ENCODE measurements around the gene OCSTAMP. TPM values are rescaled to one million over a fixed set of nuclear protein-coding genes. Genes with fewer than 3 reads are reported as not detected.

OCSTAMP gene
- total and polyA plus RNA-seq, 12 donors: not detected

DNA sequence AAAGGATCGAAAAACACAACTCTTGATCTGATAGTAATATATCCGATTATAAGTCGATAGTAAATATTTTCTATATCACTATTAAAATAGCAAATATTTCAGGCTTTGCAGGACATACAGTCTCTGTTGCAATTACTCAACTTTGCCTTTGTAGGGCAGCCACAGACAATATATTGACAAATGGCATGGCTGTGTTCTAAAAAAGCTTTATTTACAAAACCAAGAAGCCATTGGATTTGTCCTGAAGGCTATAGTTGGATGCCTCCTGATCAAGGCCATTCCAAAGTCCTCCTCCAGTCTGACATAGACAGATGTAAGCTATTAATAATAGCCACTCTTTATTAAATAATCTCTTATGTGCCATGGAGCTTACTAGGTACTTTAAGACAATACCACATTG, 5.9 kb downstream of the OCSTAMP start:
- TF ChIP-seq, protein P1, sequence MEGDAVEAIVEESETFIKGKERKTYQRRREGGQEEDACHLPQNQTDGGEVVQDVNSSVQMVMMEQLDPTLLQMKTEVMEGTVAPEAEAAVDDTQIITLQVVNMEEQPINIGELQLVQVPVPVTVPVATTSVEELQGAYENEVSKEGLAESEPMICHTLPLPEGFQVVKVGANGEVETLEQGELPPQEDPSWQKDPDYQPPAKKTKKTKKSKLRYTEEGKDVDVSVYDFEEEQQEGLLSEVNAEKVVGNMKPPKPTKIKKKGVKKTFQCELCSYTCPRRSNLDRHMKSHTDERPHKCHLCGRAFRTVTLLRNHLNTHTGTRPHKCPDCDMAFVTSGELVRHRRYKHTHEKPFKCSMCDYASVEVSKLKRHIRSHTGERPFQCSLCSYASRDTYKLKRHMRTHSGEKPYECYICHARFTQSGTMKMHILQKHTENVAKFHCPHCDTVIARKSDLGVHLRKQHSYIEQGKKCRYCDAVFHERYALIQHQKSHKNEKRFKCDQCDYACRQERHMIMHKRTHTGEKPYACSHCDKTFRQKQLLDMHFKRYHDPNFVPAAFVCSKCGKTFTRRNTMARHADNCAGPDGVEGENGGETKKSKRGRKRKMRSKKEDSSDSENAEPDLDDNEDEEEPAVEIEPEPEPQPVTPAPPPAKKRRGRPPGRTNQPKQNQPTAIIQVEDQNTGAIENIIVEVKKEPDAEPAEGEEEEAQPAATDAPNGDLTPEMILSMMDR (IDR thresholded peaks at IDR 0.05): peak in 4 of 9 donors; percentile 13 to 24 (median 22)
- DNase-seq: no peak
- Histone ChIP-seq H3K4me1 (peaks cover 0 to 14% (median 0%) of the 10 kb centered on the region in 9 donors), H3K9me3 (no peaks in the 10 kb centered on the region), H3K4me3 (no peak overlapping the region), H3K36me3 (no peaks in the 10 kb centered on the region), H3K27ac (no peak overlapping the region), H3K27me3 (peaks cover 0 to 50% (median 39%) of the 10 kb centered on the region in 7 donors)
- ATAC-seq: no peak
- 90% methylated on average over 3 of the region's 3 CpGs for WGBS, 2 donors
- intact Hi-C loops (cut with DNase I): no loop called here

DNA sequence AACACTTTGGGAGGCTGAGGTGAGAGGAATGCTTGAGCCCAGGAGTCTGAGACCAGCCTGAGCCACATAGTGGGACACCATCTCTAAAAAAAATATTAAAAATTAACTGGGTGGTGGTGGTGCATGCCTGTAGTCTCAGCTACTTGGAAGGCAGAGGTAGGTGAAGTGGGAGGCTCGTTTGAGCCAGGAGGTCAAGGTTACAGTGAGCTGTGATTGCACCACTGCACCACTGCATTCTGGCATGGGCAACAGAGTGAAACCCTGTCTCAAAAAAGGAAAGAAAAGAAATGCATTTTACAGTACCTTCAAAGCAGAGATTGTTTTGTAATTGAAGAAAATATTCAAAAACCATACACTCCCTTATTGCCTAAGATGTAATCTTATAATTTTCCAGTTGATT, 6.5 kb downstream of the OCSTAMP start:
- Histone ChIP-seq H3K36me3 (no peaks in the 10 kb centered on the region), H3K9me3 (no peaks in the 10 kb centered on the region), H3K4me1 (peaks cover 0 to 14% (median 0%) of the 10 kb centered on the region in 9 donors), H3K27ac (no peak overlapping the region), H3K27me3 (peaks cover 0 to 54% (median 42%) of the 10 kb centered on the region in 7 donors), H3K4me3 (no peak overlapping the region)
- intact Hi-C loops (cut with DNase I): no loop called here
- WGBS, 2 donors: 14 to 16% methylated on average over 1 of the region's 1 CpG
- ATAC-seq (no peak), DNase-seq (no peak)
- TF ChIP-seq, protein P1 (IDR thresholded peaks at IDR 0.05): no peak

DNA sequence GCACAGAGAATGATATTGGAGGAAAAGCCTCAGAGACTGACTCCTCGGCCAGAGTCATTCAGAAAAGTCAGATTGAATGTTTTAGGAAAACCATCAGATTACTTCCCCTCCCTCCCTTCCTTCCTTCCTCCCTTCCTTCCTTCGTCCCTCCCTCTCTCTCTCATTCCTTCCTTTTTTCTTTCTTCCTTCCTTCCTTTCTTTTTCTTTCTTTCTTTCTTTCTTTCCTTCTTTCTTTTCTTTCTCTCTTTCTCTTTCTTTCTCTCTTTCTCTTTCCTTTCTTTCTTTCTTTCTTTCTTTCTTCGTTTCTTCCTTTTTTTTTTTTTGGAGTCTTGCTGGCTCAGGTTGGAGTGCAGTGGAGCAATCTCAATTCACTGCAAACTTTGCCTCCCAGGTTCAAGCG, 7.4 kb downstream of the OCSTAMP start:
- ATAC-seq (no peak), DNase-seq (no peak)
- Histone ChIP-seq H3K4me3 (no peak overlapping the region), H3K4me1 (peaks cover 0 to 14% (median 0%) of the 10 kb centered on the region in 9 donors), H3K27me3 (peaks cover 0 to 63% (median 51%) of the 10 kb centered on the region in 7 donors), H3K27ac (no peak overlapping the region), H3K9me3 (no peaks in the 10 kb centered on the region), H3K36me3 (no peaks in the 10 kb centered on the region)
- WGBS, 2 donors: 69 to 72% methylated on average over 4 of the region's 4 CpGs
- TF ChIP-seq, protein P1 (IDR thresholded peaks at IDR 0.05): no peak
- intact Hi-C loops (cut with DNase I): no loop called here

DNA sequence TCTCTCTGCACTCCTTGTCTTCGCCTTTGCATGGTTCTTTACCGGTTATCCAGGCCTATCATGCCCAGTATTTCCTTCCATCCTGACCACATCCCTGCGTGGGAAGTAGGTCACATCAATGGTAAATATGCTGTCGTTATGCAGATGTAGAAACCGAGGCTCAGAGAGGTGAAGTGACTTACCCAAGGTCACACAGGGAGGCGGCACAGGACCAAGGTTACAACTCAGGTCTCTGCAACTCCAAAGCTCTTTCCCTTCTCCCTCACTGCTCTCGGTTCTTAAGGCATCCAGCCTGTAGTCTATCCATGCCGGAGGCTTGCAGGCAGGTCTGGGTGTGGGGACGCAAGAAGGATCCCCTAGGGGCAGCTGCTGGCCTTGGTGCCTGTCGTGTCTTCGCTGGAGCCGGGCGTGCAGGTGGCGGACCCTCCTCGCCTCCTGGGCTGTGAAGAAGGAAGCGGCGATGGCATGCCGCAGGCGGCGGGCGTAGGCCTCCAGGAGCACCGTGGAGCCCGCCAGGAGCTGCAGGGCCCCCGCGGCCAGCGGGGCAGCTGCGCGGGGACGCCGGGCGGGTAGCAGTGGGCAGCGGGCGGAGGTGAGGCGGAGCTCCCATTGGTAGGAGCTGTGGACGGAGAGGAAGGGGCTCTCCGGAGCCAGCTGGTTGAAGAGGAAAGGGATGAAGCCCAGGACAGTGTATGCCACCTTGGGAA, 9.1 kb downstream of the OCSTAMP start:
- intact Hi-C loops (cut with DNase I): no loop called here
- Histone ChIP-seq H3K4me1 (peaks cover 0 to 14% (median 0%) of the 10 kb centered on the region in 9 donors), H3K4me3 (no peak overlapping the region), H3K36me3 (no peaks in the 10 kb centered on the region), H3K27ac (no peak overlapping the region), H3K27me3 (peaks cover 0 to 77% (median 62%) of the 10 kb centered on the region in 7 donors), H3K9me3 (no peaks in the 10 kb centered on the region)
- DNase-seq (no peak), ATAC-seq (no peak)
- TF ChIP-seq, protein P1 (IDR thresholded peaks at IDR 0.05): no peak
- WGBS, 2 donors: 48 to 56% methylated on average over 36 of the region's 36 CpGs
